Esophagus mucosa (tissue), 1 donor: Measurements from ENCODE around the gene UBE2Q1. TPM values are rescaled to one million over a fixed set of nuclear protein-coding genes. Genes with fewer than 3 reads are reported as not detected.
"Not testable (repeated sequence)": the region's sequence is repeated elsewhere in the genome, so short reads cannot be mapped to it uniquely, and the experiment has no call there.

Experiments
- ATAC-seq: fragments of 200-7000 bp; cut with Tn5 transposase; one replicate; pipeline ENCODE4 v1.9.1; 2020
- total RNA-seq: library from RNA; stranded (reverse); gene quantifications from one replicate; pipeline ENCODE4 v1.2.4, GENCODE V29; 2023
- donor health status: DM: yes; HTN: yes; CAD: no.

Gene UBE2Q1
- total RNA-seq, 1 donor from 2014 or later, result 37.3 TPM

DNA sequence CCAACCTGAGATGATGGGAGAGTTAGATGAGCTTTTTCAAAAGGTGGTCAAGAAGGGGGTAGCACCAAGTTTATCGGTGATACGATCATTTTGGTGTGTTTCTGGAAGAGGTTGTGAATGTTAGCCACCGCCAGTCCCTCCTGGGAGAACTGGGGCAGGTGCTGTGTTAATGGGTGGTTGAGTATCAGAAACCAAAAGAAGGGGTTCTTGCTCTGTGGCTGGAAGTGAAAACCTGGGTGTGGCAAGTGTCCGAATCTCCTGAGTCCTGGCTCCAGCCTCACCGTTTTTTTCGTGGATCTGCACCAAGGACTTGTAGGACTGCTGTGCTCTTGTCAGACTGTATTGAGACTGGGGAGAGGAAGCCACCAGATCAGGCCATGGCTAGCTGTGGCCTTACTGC lies 7.8 kb downstream of the UBE2Q1 start:
- ATAC-seq, result no peak

DNA sequence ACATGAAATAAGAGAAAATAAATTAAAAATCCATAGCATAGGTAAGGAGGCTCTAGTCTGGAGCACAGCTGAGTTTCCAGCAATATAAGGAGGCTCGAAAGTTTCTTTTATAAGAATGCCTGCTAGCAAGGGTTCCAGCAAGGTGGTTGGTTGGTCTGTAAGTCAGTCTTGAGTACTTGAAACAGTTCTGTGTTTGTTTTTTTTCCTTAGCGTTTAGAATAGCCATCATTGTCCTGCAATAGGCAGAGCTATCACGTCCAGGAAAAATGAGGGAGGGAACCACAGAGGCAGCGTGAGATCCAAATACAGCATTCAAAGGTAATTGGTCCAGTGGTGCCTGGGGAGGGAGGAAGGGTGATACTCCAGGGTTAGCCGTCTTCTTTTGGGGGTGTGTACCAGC lies 8.4 kb downstream of the UBE2Q1 start:
- ATAC-seq, result no peak

DNA sequence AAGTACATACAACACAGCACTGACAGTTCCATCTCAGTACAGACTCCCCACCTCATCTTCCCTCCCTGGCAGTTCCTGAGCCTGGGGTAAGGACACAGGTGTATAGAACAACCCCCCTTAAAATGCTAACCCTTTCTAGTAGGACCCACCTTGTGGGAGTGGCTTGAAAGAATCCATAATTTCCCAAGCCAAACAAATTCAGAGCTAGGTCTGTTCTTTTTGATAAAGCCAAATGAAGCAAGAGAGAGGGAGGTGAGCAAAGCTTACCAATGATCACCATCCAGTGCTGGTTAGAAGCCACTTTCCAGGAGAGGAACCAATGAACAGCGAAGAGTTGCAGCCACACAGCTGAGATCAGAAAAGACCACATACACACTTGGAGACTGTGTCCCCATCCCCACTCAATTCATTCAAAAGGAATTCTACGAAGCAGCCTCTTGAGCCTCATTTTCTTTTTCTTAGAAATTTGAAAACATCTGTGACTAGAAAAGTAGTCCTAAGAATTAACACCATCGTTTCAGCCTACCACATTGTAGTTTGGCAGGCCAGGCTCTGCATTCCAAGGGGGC lies 9.2 kb downstream of the UBE2Q1 start:
- ATAC-seq, result no peak

DNA sequence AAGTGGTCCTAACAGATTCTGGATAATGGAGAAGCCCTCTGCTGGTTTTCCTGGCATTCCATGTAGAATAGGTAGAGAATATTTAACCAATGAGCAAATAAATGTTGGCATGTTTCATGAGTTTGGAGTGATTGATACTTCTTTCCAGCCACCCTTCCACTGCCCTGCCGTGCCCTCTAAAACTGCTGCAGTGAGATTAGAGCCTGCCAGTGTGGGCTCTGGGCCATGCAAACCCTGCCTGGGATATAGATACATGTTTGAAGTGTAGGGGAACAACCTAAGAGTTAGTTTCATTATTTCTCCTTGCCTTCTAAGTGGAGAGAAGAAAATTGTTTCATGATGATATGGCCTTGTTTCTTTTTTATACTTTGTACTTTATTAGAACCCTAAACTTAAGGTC lies 10.4 kb downstream of the UBE2Q1 start:
- ATAC-seq, result no peak

DNA sequence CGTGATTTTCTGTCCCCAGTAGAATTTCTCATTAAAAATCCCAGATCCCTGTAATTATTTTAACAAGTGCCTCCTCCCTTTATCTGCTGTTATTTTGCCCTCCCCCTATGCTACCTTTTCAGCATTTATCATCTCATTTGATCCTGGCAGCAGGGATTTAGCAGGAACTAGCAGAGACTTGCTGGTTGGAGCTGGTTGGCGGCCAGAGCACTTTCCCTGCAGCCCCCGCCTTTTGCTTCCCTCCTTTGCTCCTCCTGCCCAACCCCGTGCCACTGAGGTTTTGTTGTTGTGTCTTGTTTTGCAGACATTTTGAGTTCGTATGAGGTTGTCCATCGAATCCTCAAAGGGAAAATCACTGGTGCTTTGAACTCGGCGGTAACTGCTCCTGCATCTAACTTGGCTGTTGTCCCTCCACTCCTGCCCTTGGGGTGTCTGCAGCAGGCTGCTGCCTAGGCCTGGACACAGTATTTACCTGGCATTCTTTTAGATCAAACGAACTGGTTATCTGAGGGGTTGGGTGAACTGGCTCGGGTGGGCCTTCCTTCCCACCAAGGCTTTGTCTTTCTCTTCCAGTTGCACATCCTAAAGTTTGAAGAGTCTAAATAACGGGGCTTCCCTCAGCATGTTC lies 11.2 kb downstream of the UBE2Q1 start:
- peak; percentile 12 for ATAC-seq

DNA sequence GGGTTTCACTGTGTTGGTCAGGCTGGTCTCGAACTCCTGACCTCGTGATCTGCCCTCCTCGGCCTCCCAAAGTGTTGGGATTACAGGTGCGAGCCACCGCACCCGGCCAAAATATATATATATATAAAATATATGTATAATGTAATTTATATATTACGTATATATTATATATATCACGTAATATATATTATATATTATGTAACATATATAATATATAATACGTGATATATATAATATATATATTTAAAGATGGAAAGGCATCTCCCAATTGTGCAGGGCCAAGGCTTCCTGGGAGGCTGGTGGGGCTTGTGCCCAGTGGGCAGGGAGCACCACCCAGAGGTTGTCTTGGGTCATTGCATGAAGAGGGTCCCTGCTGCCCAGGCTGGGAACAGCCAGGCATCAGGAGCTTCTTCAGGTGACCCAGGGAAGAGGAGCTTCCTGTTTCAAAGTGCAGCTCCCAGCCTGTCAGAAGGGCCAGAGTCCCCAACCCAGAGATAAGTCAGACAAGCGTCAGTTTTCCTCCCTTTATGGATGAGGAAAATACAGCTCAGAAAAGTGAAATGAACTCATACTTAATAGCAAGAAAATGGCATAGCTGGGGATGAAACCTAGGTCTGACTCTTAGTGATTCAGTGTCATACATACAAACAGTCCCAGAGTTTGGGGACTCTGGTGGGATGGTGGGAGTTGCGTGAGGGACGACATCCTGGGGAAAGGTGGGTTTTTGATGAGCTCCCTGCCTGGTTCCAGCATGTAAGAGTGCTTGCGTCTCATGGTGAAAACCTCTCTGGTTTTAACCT lies 12.0 kb downstream of the UBE2Q1 start:
- peak; percentile 67 for ATAC-seq

DNA sequence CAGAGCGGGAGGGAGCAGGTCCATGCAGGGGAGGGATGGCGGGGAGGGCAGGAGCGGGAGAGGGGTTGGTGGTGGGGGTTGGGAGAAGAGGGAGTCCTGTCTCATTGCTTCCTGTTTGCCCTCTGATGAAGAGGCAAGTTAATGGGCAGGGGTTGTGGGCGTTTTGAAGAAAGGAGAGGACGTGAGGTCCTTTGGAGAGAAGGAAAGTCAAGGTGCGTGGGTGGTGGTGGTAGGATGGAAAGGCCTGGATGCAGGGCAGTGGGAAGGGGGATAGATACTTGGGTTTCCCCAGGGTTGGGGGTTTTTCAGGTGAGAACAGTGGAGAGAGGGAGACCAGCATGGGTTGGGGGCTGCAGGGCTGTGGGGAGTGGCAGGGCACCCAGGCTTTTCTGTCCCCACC lies 17.2 kb downstream of the UBE2Q1 start:
- ATAC-seq, result no peak

DNA sequence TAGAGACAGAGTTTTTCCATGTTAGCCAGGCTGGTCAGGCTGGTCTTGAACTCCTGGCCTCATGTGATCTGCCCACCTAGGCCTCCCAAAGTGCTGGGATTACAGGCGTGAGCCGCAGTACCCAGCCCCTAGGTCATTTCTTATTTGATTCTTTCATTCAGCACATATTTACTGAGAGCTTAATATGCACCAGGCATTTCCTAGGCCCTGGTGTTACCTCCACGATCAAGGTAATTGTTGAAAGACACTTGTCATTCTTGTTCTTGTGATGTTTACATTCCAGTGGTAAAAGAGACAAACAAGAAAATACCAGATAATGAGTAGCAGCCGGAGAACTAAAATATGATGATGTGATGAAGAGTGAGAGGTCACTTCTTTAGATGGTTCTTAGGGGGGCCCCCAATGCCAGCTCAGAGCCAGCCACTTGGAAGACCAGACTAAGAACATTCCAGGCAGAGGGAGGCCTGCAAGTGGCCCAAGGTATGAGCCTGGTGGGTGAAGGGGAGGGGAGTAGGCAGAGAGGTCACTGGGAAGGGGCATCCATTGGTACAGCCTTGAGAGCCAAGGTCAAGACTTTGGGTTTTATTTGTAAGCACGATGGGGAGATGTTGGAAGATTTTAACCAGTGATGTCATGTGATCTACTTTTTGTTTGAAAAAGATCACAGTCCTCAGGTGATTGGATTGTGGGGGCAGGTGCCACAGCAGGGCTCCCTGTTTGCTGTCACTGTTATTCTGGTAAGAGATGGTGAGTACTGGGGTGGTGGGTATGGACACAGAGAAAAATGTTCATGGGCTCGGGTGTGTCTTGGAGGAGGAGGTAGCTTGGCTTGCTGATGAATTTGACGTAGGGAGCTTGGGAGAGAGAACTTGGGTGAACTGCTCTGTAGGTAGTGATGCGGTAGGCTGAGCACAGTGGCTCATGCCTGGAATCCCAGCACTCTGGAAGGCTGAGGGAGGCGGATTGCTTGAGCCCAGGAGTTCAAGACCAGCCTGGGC lies 18.7 kb downstream of the UBE2Q1 start:
- ATAC-seq, result no peak

DNA sequence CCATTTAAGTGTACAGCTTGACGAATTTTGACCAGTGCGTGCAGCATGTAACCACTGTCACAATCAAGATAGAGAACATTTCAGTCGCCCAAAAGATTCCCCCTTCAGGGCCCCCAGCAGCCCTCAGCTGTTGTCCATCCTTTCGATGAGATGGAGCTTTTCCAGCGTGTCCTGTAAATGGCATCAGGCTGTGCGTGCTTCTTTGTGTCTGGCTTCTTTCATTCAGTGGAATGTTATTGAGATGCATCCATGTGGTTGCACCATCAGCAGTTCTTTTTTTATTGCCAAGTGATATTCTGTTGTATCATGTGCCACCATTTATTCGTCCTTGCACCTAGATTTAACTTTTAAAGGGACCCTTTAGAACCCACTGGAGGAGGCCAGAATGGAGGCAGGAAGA lies 21.9 kb downstream of the UBE2Q1 start:
- no peak for ATAC-seq

DNA sequence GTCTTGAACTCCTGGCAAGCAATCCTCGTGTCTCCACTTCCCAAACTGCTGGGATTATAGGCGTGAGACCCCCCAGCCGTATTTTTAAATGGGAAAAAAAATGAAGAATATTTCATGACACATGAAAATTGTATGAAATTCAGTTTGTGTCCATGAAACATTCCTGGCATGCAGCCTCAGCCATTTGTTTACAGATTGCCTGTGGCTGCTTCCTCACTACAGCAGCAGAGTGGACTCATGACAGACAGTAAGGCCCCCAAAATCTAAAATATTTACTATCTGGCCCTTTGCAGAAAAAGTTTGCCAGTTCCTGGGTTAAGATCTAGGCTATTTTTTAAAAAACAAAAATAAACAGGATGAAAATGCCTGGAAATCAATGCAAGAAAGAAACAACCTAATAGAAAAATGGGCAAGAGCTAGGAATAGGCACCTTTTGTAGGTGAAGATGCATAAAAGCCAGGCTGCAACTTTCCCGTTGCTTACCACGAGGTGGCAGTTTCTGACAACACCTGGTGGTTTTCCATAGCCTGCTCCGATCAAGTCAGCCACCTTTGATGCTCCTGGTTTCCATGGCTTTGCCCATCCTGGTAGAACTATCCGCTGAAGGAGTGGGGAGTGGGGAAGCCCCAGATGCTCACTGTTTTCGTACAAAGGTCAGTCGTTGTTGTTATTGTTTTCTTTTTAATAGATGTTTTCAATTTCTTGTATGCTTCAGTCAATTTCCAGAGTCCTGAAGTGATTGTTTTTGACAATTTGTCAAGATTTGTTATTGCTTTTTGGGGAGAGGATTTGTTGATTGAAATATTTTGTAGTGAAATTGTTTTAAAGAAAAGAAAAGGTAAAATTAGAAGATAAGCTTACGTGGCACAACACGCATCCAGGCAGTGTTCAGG lies 24.3 kb downstream of the UBE2Q1 start:
- ATAC-seq, result peak; percentile 57

DNA sequence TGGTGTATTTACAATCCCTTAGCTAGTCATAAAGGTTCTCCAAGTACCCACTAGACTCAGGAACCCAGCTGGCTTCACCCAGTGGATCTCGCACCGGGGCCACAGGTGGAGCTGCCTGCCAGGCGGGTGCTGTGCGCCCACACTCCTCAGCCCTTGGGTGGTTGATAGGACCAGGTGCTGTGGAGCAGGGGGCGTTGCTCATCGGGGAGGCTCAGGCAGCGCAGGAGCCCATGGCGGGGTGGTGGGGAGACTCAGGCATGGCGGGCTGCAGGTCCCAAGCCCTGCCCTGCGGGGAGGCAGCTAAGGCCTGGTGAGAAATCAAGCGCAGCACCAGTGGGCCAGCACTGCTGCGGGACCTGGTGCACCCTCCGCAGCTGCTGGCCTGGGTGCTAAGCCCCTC lies 26.5 kb downstream of the UBE2Q1 start:
- not testable (repeated sequence) for ATAC-seq

DNA sequence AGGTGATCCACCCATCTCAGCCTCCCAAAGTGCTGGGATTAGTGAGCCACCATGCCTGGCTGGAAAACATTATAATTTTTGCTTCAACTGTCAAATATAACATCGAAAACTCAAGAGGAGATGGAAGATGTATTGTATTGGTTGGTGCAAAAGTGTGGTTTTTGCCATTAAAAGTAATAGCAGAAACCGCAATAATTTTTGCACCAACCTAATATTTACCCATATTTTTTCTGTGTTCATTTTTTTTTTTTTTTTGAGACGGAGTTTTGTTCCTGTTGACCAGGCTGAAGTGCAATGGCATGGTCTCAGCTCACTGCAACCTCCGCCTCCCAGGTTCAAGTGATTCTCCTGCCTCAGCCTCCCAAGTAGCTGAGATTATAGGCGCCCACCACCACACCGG lies 29.2 kb downstream of the UBE2Q1 start:
- ATAC-seq, result no peak

DNA sequence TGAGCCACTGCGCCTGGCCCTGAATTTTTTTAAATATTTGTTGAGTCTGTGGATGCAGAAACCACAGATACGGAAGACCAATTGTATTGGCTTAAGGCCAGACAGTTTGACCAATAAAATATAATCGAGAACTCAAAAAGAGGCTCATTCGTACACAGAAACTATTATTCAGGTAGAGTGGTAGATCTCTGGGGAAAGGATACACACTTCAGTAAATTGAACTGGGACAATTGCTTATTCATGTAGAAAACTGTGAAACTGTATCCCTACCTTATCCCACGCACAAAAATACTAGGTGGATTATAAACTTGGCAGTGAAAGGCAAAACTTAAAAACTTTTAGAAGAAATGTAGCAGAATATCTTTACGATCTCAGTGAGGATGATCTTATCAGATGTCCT lies 31.3 kb downstream of the UBE2Q1 start:
- no peak for ATAC-seq

DNA sequence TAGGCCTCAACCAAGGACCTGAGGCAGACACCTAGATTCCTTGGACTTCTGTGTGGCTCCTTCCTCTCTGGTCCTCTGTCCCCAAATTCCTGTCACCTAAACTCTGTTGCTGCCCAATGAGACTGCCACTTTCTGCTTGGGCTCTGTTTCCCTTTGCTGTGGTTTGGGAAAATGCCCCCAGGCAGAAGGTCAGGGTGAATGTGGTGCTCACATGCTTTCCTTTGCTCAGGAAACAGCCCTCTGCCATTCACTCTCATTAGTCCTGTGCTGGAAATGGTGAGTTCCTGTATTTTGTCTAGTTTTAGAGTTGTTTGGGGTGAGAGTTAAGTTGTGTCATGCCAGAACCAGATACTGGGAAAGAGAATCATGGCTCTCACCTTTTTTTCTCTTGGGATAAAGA lies 33.6 kb downstream of the UBE2Q1 start:
- ATAC-seq, result no peak

DNA sequence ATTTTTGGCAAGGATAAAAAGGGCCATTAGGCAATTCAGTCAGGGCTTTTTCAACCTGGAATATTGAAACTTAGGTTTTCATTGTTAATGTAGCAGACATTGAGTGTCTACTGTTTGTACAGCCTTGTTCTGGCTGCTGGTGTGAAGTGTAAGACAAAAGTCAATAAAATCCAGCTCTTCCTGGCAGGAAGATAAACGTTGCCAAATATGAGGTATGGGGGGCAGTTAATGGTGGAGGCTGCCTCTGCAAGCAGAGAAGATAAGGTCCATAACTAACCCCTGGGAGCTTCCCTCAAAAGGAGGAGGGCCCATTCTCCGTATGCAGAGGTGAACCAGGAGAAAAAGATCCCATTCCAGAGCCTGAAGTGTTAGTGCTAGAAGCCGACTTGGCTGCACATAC lies 36.8 kb downstream of the UBE2Q1 start:
- ATAC-seq, result no peak

DNA sequence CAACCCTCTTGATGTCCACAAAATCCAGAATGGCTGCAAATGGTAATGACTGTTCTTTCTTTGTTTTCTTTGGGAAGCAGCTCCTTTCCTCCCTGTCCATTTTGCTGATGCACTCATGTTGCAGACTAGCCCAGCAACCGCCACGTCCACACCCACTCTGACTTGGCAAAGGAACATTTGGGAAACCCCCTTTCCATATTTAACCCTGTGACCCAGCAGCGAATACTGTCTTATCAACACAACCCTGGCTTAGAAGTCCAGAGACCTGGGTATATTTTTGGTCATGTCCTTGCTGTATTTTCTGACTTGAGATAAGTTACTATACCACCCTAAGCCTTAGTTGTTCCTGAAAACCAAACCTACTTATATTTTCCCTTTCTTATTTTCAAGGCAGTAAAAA lies 38.1 kb downstream of the UBE2Q1 start:
- peak; percentile 37 for ATAC-seq

DNA sequence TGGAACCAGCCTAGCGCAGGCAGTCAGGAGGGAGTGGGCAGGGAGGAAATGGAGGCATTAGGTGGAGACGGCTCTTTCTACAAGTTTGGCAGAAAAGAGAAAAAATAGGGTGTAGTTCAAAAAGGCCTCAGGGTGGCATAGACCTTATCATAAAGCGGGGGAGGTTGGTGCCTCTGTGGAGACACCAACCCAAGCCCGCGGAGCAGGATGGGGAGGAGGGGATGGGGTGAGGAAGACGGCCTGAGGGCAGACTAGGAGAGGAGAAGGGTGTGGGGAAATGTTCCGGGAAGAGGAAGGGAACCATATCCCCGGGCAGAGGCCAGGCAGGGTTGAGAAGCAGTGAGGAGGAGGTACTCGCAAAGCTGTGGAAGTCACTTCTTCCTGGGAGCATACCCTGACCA lies 38.9 kb downstream of the UBE2Q1 start:
- ATAC-seq, result peak; percentile 15

DNA sequence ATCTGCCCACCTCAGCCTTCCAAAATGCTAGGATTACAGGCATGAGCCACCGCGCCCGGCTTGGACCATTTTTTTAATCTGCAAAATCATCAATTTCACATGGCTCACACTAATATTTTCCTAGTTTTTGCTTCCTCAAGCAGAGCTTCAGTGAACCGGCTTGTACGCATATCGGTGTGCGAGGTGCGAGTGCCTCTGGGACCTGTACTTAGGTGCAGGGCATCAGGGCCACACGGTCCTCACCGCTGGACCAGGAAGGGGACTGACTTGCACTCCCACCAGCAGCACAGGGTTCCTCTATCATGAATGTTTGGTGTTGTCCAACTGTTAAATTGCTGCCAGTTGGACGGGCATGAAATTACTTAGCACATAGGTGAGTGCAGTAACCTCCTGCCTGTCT lies 40.8 kb downstream of the UBE2Q1 start:
- no peak for ATAC-seq

DNA sequence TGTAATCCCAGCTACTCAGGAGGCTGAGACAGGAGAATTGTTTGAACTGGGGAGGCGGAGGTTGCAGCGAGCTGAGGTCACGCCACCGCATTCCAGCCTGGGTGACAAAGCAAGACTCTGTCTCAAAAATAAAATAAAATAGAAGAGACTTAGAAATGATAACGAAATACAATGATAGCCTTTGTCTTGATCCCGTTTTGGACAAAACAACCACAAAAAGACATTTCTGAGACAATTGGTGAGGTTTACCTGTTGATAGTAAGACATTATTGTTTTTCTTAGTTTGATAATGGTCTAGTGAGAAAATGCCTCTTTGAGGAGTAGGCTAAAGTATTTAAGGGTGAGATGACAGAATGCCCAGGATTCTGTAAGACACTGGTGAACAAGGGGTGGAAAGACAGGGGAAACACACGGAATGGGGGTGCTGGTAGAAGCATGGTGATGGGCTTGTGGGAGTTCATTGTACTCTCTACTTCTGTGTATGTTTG lies 44.4 kb downstream of the UBE2Q1 start:
- ATAC-seq, result no peak

DNA sequence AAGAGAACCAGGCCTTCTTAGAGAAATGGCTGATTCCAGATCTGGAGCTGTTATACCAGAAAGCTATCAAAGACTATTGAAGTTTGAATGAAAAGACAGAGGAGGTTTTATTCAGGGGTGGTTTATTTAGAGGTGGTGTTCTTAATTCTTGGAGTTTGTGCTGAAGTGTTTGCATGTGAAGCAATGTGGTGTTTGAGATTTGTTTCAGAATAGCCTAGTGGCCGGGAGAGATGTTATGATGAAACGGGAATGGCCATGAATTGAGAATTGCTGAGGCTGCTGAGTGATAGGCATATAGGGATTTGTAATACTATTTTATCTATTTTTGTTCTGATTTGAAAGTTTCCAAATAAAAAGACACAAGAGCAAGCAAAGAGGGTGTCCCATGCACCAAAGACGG lies 45.7 kb downstream of the UBE2Q1 start:
- ATAC-seq, result no peak

DNA sequence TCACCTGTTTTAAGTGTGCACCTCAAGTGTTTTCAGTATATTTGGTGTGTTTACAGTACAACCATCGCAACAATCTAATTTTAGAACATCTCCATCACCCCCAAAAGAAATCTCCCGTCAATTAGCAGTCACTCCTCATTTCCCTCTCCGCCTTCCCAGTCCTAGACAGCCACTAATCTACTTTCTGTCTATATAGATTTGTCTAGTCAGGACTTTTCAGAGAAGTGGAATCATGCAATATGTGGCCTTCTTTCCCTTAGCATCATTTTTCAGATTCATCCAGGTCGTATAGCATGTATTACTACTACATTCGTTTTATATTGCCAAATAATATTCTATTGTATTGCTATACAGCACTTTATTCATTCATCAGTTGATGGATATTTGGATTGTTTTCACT lies 54.6 kb downstream of the UBE2Q1 start:
- ATAC-seq, result no peak

DNA sequence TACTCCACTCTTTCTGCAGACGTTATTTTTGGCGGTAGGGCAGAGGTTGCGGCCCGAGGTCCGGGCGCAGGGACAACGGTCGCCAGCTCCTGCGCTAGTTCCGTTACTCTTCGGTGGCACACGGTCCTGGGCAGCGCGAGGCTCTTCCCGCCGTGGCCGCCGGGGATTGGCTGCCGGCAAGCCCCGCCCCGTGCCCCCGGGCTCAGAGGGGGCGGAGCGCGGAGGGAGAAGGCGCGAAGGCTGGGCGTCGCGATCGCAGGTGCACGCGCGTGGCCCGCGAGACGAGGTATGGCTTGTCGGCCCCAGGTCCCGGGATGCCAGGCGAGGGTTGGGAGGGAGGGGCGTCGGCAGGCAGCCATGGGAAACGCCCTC lies 55.7 kb downstream of the UBE2Q1 start:
- peak; percentile 8 for ATAC-seq
